Endothelial cell of umbilical vein (primary cell): ENCODE data around the gene GGPS1. TPM values are rescaled to one million over a fixed set of nuclear protein-coding genes. Genes with fewer than 3 reads are reported as not detected.

Experiments used
- BruUV-seq: library from RNA; stranded (reverse); fragments of 400-500 nt; replicated peaks from 2 replicates; lab custom pipeline; 2021; lab: Mats Ljungman, UMichigan
- CTCF ChIA-PET: fragments of 300-600, 350-600 bp; sonication (Branson Sonifier 250); formaldehyde crosslinking; loops from one replicate; lab custom pipeline; 2021; ENCODE audit warnings: antibody characterized with exemption, inconsistent platforms; lab: Charles Lee
- POLR2A ChIA-PET: fragments of 300-600, 350-600 bp; sonication (Branson Sonifier 250); formaldehyde crosslinking; loops from one replicate; lab custom pipeline; 2021; ENCODE audit warnings: antibody characterized with exemption, inconsistent platforms; lab: Charles Lee
- DNase-seq: peaks from one replicate; pipeline ENCODE4 v3.0.0-alpha.2; 2011; ENCODE audit warnings: low read depth, low spot score
- FAIRE-seq: peaks from 2 replicates; lab custom pipeline; 2011; peaks lifted over from hg19 to GRCh38; lab: Jason Lieb, UNC
- H2AFZ ChIP-seq: 2 replicates; pipeline ENCODE4 v1.6.0; 2012; ENCODE audit warnings: low read depth, low read length, control low read depth, inconsistent platforms
- H3K27ac ChIP-seq: 2 replicates; pipeline ENCODE4 v1.5.1; 2011; ENCODE audit warnings: low read depth, mild to moderate bottlenecking, control low read depth, low read length, moderate library complexity; ENCODE audit not compliant: insufficient read depth
- H3K27me3 ChIP-seq, 2 experiments: 2 replicates each; pipeline versions ENCODE4 v1.6.0 to v1.6.1; 2011; ENCODE audit warnings: low read length in 2 of 2, mixed read lengths in 1 of 2; ENCODE audit not compliant: control insufficient read depth in 2 of 2, insufficient read depth in 2 of 2
- H3K36me3 ChIP-seq, 2 experiments: 2 replicates in 1 of 2; 3 replicates in 1 of 2; pipeline ENCODE4 v1.5.1; 2011; ENCODE audit warnings: low read length in 2 of 2, mild to moderate bottlenecking in 1 of 2, moderate library complexity in 1 of 2; ENCODE audit not compliant: control insufficient read depth in 2 of 2, insufficient read depth in 2 of 2; ENCODE audit errors: extremely low read depth in 1 of 2
- H3K4me1 ChIP-seq: 3 replicates; pipeline ENCODE4 v1.5.1; 2011; ENCODE audit warnings: mild to moderate bottlenecking, low read length; ENCODE audit not compliant: control insufficient read depth, insufficient read depth; ENCODE audit errors: extremely low read depth
- H3K4me2 ChIP-seq: 2 replicates; pipeline ENCODE4 v1.6.1; 2011; ENCODE audit warnings: low read length, control low read depth, mixed read lengths; ENCODE audit not compliant: insufficient read depth
- H3K4me3 ChIP-seq, 3 experiments: fragments of 200-600 bp in 1 of 3; sonication (generic), shearing (Covaris generic) in 1 of 3; replicated peaks in 1 of 3; 2 replicates each; pipeline ENCODE4 v1.5.1; 2011 to 2016; ENCODE audit warnings: control low read depth in 3 of 3, low read length in 3 of 3, mild to moderate bottlenecking in 2 of 3, inconsistent platforms in 1 of 3, low read depth in 1 of 3, moderate library complexity in 1 of 3; ENCODE audit not compliant: insufficient read depth in 1 of 3
- H3K79me2 ChIP-seq: 2 replicates; pipeline ENCODE4 v1.6.0; 2012; ENCODE audit warnings: low read length, inconsistent platforms; ENCODE audit not compliant: control insufficient read depth, insufficient read depth
- H3K9ac ChIP-seq: replicated peaks from 2 replicates; pipeline ENCODE3; 2011; ENCODE audit warnings: low read length, control low read depth; ENCODE audit not compliant: insufficient read depth; ENCODE audit errors: extremely low read depth
- H3K9me1 ChIP-seq: replicated peaks from 3 replicates; pipeline ENCODE4 v1.6.0; 2011; ENCODE audit warnings: mild to moderate bottlenecking, low read length; ENCODE audit not compliant: control insufficient read depth, insufficient read depth; ENCODE audit errors: extremely low read depth
- H3K9me3 ChIP-seq: replicated peaks from 2 replicates; pipeline ENCODE4 v1.5.1; 2012; ENCODE audit warnings: low read length, inconsistent platforms; ENCODE audit not compliant: control insufficient read depth, insufficient read depth
- H4K20me1 ChIP-seq: replicated peaks from 2 replicates; pipeline ENCODE3; 2011; ENCODE audit warnings: mild to moderate bottlenecking, low read length; ENCODE audit not compliant: control insufficient read depth, insufficient read depth; ENCODE audit errors: extremely low read depth
- EZH2 ChIP-seq: IDR thresholded peaks from 2 replicates; pipeline ENCODE4 v1.6.1; 2012; ENCODE audit warnings: borderline replicate concordance, low read depth, mild to moderate bottlenecking, moderate library complexity, low read length, inconsistent platforms; ENCODE audit not compliant: severe bottlenecking
- FOS ChIP-seq: IDR thresholded peaks from 2 replicates; pipeline ENCODE4 v1.6.1; 2011; ENCODE audit warnings: mild to moderate bottlenecking, low read length, moderate library complexity, borderline replicate concordance; ENCODE audit not compliant: insufficient read depth
- GATA2 ChIP-seq: IDR thresholded peaks from 2 replicates; pipeline ENCODE4 v1.7.0; 2011; ENCODE audit warnings: low read depth, mild to moderate bottlenecking, moderate library complexity, mixed read lengths, low read length; ENCODE audit not compliant: insufficient read length, insufficient read depth
- JUN ChIP-seq: IDR thresholded peaks from 2 replicates; pipeline ENCODE4 v1.6.1; 2011; ENCODE audit warnings: borderline replicate concordance, low read depth; ENCODE audit not compliant: insufficient read length, insufficient read depth
- MYC ChIP-seq: IDR thresholded peaks from one replicate; pipeline ENCODE4 v1.6.1; 2011; ENCODE audit warnings: mild to moderate bottlenecking, low read depth, low read length
- POLR2A ChIP-seq: IDR thresholded peaks from 2 replicates; pipeline ENCODE4 v1.6.1; 2012; ENCODE audit warnings: low read depth, mild to moderate bottlenecking, control low read depth, low read length
- POLR2AphosphoS5 ChIP-seq: IDR thresholded peaks from 2 replicates; pipeline ENCODE4 v1.6.1; 2012; ENCODE audit warnings: low read depth, mild to moderate bottlenecking, control low read depth, low read length, moderate library complexity; ENCODE audit not compliant: insufficient read depth
- dilution Hi-C: fragments of 300-500 bp; cut with MboI; formaldehyde crosslinking; loops from one replicate; pipeline ENCODE4 v1.15.0; 2019; ENCODE audit warnings: low sequenced_read_pairs; ENCODE audit not compliant: extremely low pct_ligation_motif_present
- intact Hi-C: fragments of 100-400 bp; cut with micrococcal nuclease; formaldehyde crosslinking; loops from one replicate; pipeline ENCODE4 v1.10.0; 2022
- polyA plus RNA-seq, 4 experiments: library from polyadenylated mRNA; depleted of rRNA in 3 of 4; stranded (reverse) in 3 of 4; unstranded in 1 of 4; fragments of >200 nt; gene quantifications; 2 replicates each; pipeline versions ENCODE4 v1.2.1 to v1.2.3, GENCODE V29; 2011 to 2012; ENCODE audit warnings: missing spikeins in 1 of 4
- total RNA-seq: library from RNA; stranded (reverse); gene quantifications from 2 replicates; pipeline ENCODE4 v1.2.3, GENCODE V29; 2021
- TF ChIP-seq, protein P1 (sequence below): IDR thresholded peaks from 2 replicates; pipeline ENCODE4 v1.6.1; 2011; ENCODE audit not compliant: insufficient read depth, insufficient read length
- TF ChIP-seq, protein P2 (sequence below), 2 donors: IDR thresholded peaks; 1 replicate in 1 of 2; 2 replicates in 1 of 2; pipeline ENCODE4 v1.5.1; 2011; ENCODE audit warnings: low read length in 2 of 2, mild to moderate bottlenecking in 2 of 2, moderate library complexity in 2 of 2, control low read depth in 1 of 2, inconsistent platforms in 1 of 2, low read depth in 1 of 2; ENCODE audit not compliant: insufficient read depth in 1 of 2; ENCODE audit errors: extremely low read depth in 1 of 2

The GGPS1 gene
- total and polyA plus RNA-seq, 2 donors (not counting 3 experiments of a cell fraction or from before 2014, with no cell fraction given) = 10.7 to 29.5 TPM

DNA sequence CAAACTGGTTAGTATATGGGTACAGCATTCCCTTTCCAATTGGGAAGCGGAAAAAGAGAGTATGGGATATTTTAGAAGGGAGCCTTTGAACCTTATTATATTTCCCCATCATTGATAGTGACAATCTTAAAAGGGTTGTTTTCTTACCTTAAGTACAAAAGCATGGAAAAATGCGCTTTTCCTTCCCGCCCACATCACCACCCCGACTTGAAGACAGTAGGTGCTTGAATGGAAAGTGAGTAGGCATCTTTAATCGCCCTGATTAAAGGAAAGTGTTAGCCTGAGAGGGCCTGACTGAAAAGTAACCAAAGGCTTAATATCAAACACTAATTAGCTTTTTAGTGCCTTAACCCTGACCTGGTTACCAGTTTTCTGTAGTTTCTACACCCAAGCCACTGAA is 15.4 kb downstream of the GGPS1 start:
- no peak for DNase-seq
- Histone ChIP-seq H3K9me3 (no peaks in the 10 kb centered on the region), H3K79me2 (no peaks in the 10 kb centered on the region), H4K20me1 (no peaks in the 10 kb centered on the region), H3K27ac (no peak overlapping the region), H3K4me2 (no peak overlapping the region), H3K9me1 (no peaks in the 10 kb centered on the region), H3K4me3 (no peak overlapping the region), H3K9ac (no peak overlapping the region), H3K36me3 (peaks cover 0 to 3% of the 10 kb centered on the region in 2 experiments), H2AFZ (no peak overlapping the region), H3K4me1 (no peaks in the 10 kb centered on the region), H3K27me3 (no peaks in the 10 kb centered on the region)
- dilution Hi-C loops (no loop called here), intact Hi-C loops (no loop called here)
- BruUV-seq = no TSS peak
- TF ChIP-seq POLR2A = no peak
- TF ChIP-seq, protein P1, sequence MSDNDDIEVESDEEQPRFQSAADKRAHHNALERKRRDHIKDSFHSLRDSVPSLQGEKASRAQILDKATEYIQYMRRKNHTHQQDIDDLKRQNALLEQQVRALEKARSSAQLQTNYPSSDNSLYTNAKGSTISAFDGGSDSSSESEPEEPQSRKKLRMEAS = no peak
- no peak for TF ChIP-seq POLR2AphosphoS5
- no peak for FAIRE-seq
- ChIA-PET POLR2A (interaction anchor here (0.5 kb wide), 1 partner anchor 18 kb away, joined by 3 read pairs; no protein-coding TSS in a partner anchor), CTCF (no interaction called here)

DNA sequence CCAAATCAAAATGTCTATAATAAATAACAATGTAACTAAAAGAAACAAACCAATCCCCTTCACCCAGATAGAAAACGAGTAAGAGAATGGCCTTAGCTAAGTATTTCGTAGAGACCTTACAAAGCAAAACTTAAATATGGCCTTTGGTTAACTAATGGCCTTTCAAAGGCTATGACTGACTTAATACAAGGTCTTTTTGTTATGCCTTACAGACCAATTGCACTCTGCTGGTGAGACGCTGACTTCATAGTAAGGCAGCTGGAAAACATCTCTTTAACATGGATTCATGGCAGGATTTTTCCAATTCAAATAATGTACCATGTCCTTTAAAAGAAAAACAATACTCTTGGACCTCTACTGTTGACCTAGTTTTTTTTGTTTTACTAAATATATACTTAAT is 23.1 kb downstream of the GGPS1 start:
- TF ChIP-seq GATA2 (no peak), JUN (no peak), MYC (no peak), EZH2 (no peak), FOS (no peak), POLR2A (no peak), POLR2AphosphoS5 (no peak)
- TF ChIP-seq, protein P2, sequence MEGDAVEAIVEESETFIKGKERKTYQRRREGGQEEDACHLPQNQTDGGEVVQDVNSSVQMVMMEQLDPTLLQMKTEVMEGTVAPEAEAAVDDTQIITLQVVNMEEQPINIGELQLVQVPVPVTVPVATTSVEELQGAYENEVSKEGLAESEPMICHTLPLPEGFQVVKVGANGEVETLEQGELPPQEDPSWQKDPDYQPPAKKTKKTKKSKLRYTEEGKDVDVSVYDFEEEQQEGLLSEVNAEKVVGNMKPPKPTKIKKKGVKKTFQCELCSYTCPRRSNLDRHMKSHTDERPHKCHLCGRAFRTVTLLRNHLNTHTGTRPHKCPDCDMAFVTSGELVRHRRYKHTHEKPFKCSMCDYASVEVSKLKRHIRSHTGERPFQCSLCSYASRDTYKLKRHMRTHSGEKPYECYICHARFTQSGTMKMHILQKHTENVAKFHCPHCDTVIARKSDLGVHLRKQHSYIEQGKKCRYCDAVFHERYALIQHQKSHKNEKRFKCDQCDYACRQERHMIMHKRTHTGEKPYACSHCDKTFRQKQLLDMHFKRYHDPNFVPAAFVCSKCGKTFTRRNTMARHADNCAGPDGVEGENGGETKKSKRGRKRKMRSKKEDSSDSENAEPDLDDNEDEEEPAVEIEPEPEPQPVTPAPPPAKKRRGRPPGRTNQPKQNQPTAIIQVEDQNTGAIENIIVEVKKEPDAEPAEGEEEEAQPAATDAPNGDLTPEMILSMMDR (IDR thresholded peaks at IDR 0.05; ENCODE audit: extremely low read depth in 1 of 2, insufficient read depth in 1 of 2, low read depth in 1 of 2, low read length in 2 of 2) = no peak
- TF ChIP-seq, protein P1 = no peak
- H3K27me3 ChIP-seq = no peaks in the 10 kb centered on the region
- no peak overlapping the region for H3K9ac ChIP-seq
- no peaks in the 10 kb centered on the region for H4K20me1 ChIP-seq
- intact Hi-C loops = no loop called here
- no TSS peak for BruUV-seq
- dilution Hi-C loops = no loop called here
- H3K9me3 ChIP-seq = no peaks in the 10 kb centered on the region
- POLR2A ChIA-PET = no interaction called here
- DNase-seq = no peak
- CTCF ChIA-PET = no interaction called here
- no peak overlapping the region for H3K27ac ChIP-seq
- no peaks in the 10 kb centered on the region for H3K9me1 ChIP-seq
- no peak overlapping the region for H3K4me3 ChIP-seq
- H3K4me1 ChIP-seq = no peaks in the 10 kb centered on the region
- H3K4me2 ChIP-seq = no peak overlapping the region
- H3K36me3 ChIP-seq = no peaks in the 10 kb centered on the region
- no peak for FAIRE-seq
- no peak overlapping the region for H2AFZ ChIP-seq
- no peaks in the 10 kb centered on the region for H3K79me2 ChIP-seq
